ENCODE data around the gene EAF1.

DNA sequence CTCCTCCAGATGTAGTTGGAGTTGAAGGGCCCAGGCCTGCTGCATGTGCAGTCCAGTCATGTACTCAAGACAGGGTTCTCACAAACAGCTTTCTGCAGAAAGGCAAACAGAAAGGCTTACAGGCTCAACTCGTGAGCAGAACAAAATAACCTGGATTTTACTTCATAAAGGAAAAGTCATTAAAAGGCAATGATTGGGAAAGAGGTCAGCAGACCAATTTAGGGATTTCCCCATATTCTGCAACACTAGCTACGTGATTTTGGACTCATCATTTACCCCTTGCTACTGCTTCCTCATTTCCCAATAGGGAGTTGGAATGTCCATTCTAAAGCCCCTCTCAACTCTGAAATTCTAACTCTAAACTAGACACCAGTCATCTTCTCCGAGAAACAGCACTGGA is 18.2 kb upstream of the EAF1 start:
- TF ChIP-seq, protein P1, sequence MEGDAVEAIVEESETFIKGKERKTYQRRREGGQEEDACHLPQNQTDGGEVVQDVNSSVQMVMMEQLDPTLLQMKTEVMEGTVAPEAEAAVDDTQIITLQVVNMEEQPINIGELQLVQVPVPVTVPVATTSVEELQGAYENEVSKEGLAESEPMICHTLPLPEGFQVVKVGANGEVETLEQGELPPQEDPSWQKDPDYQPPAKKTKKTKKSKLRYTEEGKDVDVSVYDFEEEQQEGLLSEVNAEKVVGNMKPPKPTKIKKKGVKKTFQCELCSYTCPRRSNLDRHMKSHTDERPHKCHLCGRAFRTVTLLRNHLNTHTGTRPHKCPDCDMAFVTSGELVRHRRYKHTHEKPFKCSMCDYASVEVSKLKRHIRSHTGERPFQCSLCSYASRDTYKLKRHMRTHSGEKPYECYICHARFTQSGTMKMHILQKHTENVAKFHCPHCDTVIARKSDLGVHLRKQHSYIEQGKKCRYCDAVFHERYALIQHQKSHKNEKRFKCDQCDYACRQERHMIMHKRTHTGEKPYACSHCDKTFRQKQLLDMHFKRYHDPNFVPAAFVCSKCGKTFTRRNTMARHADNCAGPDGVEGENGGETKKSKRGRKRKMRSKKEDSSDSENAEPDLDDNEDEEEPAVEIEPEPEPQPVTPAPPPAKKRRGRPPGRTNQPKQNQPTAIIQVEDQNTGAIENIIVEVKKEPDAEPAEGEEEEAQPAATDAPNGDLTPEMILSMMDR (IDR thresholded peaks at IDR 0.05), result no peak
- TF ChIP-seq POLR2A (IDR thresholded peaks at IDR 0.05), result no peak
